Activated B cell treated with CpG ODN at 0.5 μM for 24 hours (primary cell): ENCODE measurements around the gene FSHR. TPM values are rescaled to one million over a fixed set of nuclear protein-coding genes. Genes with fewer than 3 reads are reported as not detected.
A peak's percentile ranks its signal among the peaks of the same experiment; 100 is the strongest.

Experiments used
- ATAC-seq: fragments of 200-7000 bp; cut with Tn5 transposase; one replicate; pipeline ENCODE4 v1.10.0; 2021; ENCODE audit warnings: low read depth, mild to moderate bottlenecking, moderate library complexity
- CTCF ChIA-PET: fragments of 350-600 bp; sonication (Branson Sonifier 250); formaldehyde crosslinking; loops from one replicate; lab custom pipeline; 2021; ENCODE audit warnings: antibody characterized with exemption; lab: Charles Lee
- POLR2A ChIA-PET: fragments of 350-600 bp; sonication (Branson Sonifier 250); formaldehyde crosslinking; loops from one replicate; lab custom pipeline; 2021; ENCODE audit warnings: antibody characterized with exemption; lab: Charles Lee
- DNase-seq: peaks from one replicate; pipeline ENCODE4 v3.0.0; 2022
- H3K27ac Mint-ChIP-seq: one replicate; pipeline ENCODE4 v1.8.0; 2020; ENCODE audit warnings: mixed read lengths
- H3K27me3 Mint-ChIP-seq: one replicate; pipeline ENCODE4 v1.8.0; 2021; ENCODE audit warnings: mixed read lengths
- H3K36me3 Mint-ChIP-seq: one replicate; pipeline ENCODE4 v1.8.0; 2021; ENCODE audit warnings: low read depth, mixed read lengths
- H3K4me1 Mint-ChIP-seq: one replicate; pipeline ENCODE4 v1.8.0; 2021; ENCODE audit warnings: mixed read lengths
- H3K4me3 Mint-ChIP-seq: one replicate; pipeline ENCODE4 v1.8.0; 2020; ENCODE audit warnings: mild to moderate bottlenecking, mixed read lengths
- H3K9me3 Mint-ChIP-seq: one replicate; pipeline ENCODE4 v1.8.0; 2020; ENCODE audit warnings: mixed read lengths
- CTCF ChIP-seq: fragments of 200-600 bp; IDR thresholded peaks from one replicate; pipeline ENCODE4 v1.8.0; 2022; ENCODE audit warnings: antibody characterized with exemption, mild to moderate bottlenecking
- intact Hi-C: fragments of 100-400 bp; cut with micrococcal nuclease; formaldehyde crosslinking; loops from one replicate; pipeline ENCODE4 v1.15.1; 2024
- total RNA-seq: library from RNA; stranded (reverse); gene quantifications from 2 replicates; pipeline ENCODE4 v1.2.3, GENCODE V29; 2022

FSHR gene
- total RNA-seq, 1 donor from 2014 or later = not detected

- peaks cover 2% of the 10 kb centered on the region for H3K27me3 Mint-ChIP-seq
- H3K27ac Mint-ChIP-seq = no peak overlapping the region
- ChIA-PET CTCF (interaction anchor here (0.5 to 2.0 kb wide), 8 partner anchors 9 to 1545 kb away, joined by 3 to 19 read pairs (median 4); no protein-coding TSS in a partner anchor), POLR2A (no interaction called here)
- ATAC-seq (peak; percentile 79), DNase-seq (no peak)
- H3K4me3 Mint-ChIP-seq = no peak overlapping the region
- H3K36me3 Mint-ChIP-seq = no peaks in the 10 kb centered on the region
- intact Hi-C loops = loop anchor here (1.0 kb wide), 1 partner anchor 386 kb away; no protein-coding TSS in a partner anchor
- no peaks in the 10 kb centered on the region for H3K4me1 Mint-ChIP-seq
- H3K9me3 Mint-ChIP-seq = no peaks in the 10 kb centered on the region
- no peak for TF ChIP-seq CTCF
Measured at GRCh38 chr2:48946449-48947048, 207.8 kb downstream of the FSHR start.

- H3K4me1 Mint-ChIP-seq = no peaks in the 10 kb centered on the region
- POLR2A ChIA-PET = interaction anchor here (0.7 kb wide), 1 partner anchor 1200 kb away, joined by 3 read pairs; no protein-coding TSS in a partner anchor
- no peak overlapping the region for H3K27ac Mint-ChIP-seq
- peaks cover 2% of the 10 kb centered on the region for H3K27me3 Mint-ChIP-seq
- intact Hi-C loops = no loop called here
- no peaks in the 10 kb centered on the region for H3K36me3 Mint-ChIP-seq
- TF ChIP-seq CTCF = no peak
- no peak for DNase-seq
- CTCF ChIA-PET = interaction anchor here (1.2 kb wide), 1 partner anchor 1457 kb away, joined by 3 read pairs; no protein-coding TSS in a partner anchor
- ATAC-seq = no peak
- H3K9me3 Mint-ChIP-seq = no peaks in the 10 kb centered on the region
- no peak overlapping the region for H3K4me3 Mint-ChIP-seq
Measured at GRCh38 chr2:48944956-48945355, 209.4 kb downstream of the FSHR start.

- Mint-ChIP-seq H3K27ac (no peak overlapping the region), H3K36me3 (no peaks in the 10 kb centered on the region), H3K9me3 (no peaks in the 10 kb centered on the region), H3K27me3 (peaks cover 2% of the 10 kb centered on the region), H3K4me1 (no peaks in the 10 kb centered on the region), H3K4me3 (no peak overlapping the region)
- DNase-seq (no peak), ATAC-seq (no peak)
- ChIA-PET POLR2A (no interaction called here), CTCF (interaction anchor here (0.6 kb wide), 1 partner anchor 682 kb away, joined by 3 read pairs; no protein-coding TSS in a partner anchor)
- intact Hi-C loops = no loop called here
- no peak for TF ChIP-seq CTCF
Measured at GRCh38 chr2:48943436-48943835, 210.9 kb downstream of the FSHR start.

GRCh38 chr2:48941908-48942307 lies 212.4 kb downstream of the FSHR start:
- Mint-ChIP-seq H3K9me3 (no peaks in the 10 kb centered on the region), H3K27me3 (peaks cover 2% of the 10 kb centered on the region), H3K4me3 (no peak overlapping the region), H3K27ac (no peak overlapping the region), H3K4me1 (no peaks in the 10 kb centered on the region), H3K36me3 (no peaks in the 10 kb centered on the region)
- ChIA-PET CTCF (no interaction called here), POLR2A (no interaction called here)
- no peak for TF ChIP-seq CTCF
- no peak for ATAC-seq
- DNase-seq = no peak
- intact Hi-C loops = no loop called here

DNA sequence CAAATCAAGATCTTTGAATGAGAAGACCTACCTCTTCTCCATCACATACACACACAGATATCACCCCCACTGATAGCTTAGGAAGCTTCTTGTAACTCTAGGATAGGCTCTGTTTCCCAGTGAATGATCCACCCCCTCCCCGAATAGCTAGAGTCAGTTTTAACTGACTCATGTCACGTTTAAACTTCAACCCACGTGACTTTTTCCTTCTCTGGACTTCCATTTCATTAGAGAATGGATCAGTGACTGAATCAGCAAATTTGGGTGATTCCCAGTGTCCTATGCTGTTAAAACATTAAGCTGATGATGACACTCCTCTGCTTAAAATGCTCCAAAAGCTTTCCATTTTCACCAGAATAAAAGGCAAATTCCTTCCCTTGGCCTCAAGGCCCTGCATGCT lies 212.9 kb downstream of the FSHR start:
- Mint-ChIP-seq H3K36me3 (no peaks in the 10 kb centered on the region), H3K9me3 (no peaks in the 10 kb centered on the region), H3K4me1 (no peaks in the 10 kb centered on the region), H3K27ac (no peak overlapping the region), H3K4me3 (no peak overlapping the region), H3K27me3 (no peaks in the 10 kb centered on the region)
- intact Hi-C loops = no loop called here
- ATAC-seq (no peak), DNase-seq (no peak)
- POLR2A ChIA-PET = no interaction called here
- no peak for TF ChIP-seq CTCF
- CTCF ChIA-PET = no interaction called here
